Glomerular endothelial cell (primary cell): ENCODE results near the gene CASKIN2. TPM values are rescaled to one million over a fixed set of nuclear protein-coding genes. Genes with fewer than 3 reads are reported as not detected.

ENCODE experiments used
- DNase-seq: peaks from one replicate; pipeline ENCODE4 v3.0.0-alpha.2; 2011; ENCODE audit warnings: low read depth, low spot score; ENCODE audit errors: extremely low read depth
- total RNA-seq: library from RNA; depleted of rRNA; stranded (reverse); fragments of >200 nt; gene quantifications from 2 replicates; pipeline ENCODE4 v1.2.3, GENCODE V29; 2015

The CASKIN2 gene
- total RNA-seq, 1 donor from 2014 or later: 21.3 TPM

DNA sequence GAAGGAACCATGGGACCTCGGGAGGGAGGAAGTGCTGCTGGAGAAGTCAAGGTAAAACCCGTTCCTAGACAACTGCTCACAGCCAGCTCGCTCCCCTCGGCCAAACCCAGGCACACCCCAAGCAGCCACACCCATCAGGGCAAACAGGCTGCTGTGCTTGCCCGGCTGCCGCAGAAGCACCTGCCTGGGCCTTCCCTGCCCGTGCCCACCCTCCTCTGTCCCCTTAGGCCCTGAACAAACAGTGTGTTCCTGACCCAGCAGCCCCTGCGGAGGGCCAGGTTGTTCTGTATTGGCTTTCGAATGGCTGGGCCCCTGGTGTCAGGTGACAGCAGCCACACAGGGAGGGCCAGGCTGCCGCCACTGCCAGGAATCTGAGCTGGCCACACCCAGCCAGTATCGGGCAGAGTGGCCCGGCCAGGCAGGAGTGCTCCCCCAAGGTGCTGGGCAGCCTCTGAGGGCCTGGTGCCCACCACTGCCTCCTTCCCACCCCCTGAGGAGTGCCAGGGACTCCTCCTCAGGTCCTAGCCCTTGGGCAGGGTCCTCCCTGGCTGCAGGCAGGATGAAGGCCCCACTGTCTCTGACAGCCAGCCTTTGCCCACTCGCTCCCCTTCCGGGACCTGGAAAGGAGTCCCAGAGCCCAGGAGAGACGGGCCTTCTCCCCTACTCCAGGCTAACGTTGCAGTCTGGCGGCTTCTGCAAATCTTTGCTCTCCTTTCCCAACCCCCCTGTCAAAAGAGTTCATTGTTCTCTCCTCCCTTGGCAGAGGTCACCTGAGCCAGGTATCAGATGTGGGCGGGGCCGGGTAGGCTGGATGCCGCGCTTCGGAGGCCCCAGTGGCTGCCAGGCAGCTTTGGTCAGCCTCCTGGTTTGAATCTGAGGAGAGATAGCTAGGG is 34.2 kb upstream of the CASKIN2 start:
- no peak for DNase-seq

DNA sequence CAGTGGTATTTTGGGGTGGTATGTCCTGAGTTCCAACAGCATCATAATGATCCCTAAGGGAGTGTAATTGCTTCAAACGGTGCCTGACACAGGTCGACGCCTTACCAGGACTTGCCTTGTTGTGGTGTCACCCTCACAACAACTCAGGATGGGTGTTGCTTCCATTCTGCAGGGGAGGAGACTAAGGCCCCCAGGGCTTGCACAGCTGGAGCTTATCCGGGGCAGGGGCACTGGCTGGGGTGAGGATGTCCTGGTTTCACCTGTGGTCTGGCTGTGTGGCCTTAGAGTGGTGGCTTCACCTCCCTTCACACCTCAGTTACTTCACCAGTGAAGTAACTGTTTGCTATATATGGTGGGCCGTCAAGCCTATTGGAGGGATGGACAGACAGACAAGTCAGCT is 33.5 kb upstream of the CASKIN2 start:
- no peak for DNase-seq

DNA sequence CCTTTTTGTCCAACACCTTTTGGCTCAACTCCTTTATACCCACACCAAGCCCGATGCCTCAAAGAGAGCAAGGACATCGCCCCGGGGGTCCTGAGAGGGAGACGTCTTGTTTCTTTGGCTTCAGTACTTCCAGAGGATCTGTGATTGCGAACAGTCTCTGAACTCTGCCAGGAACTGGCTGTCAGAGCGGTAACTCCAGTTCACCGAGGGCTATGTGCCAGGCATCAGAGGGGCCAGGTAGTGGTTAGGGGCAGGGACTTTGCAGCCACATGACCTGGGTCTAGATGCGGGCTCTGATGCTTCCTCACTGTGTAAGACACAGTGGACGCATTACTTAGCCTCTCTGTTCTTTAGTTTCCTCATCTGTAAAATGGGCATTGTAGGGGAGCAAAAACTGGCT is 31.8 kb upstream of the CASKIN2 start:
- no peak for DNase-seq

DNA sequence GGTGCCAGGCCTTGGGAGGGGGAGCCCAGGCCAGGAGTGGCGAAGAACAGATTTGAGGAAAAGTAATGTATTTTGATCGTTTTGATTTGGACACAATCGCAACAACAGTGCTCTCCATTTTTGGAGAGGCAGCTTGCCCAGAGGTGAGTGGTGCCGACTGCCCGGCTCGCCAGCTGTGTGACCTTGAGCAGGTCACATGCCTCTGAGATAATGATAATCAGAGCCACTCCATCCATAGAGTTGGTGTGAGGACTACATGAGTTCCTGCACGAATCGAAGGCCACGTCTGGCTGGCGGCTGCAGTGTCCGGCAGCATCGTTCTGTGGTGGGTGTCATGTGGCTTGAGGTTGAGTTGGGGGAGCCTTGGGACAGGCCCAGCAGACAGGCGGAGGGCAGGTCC is 30.8 kb upstream of the CASKIN2 start:
- DNase-seq: no peak

DNA sequence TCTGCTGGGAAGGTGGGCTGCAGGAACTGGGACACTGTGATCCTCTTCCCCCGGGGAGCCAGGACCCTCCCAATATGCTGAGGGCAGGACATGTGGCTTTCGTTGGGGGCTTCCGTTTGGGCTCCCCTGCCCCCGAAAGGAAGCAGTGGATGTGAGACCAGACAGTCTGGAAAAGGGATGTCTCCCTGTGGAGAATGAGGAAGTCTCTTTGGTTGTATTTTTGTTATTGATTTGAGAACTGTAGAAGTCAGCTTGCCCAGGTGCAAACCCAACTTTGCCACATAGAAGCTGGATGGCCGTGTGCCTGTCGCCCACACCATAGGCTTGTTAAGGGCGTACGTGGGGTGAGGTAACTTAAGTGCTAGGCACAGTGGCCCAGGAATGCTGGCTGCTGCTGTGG is 28.9 kb upstream of the CASKIN2 start:
- DNase-seq: no peak

DNA sequence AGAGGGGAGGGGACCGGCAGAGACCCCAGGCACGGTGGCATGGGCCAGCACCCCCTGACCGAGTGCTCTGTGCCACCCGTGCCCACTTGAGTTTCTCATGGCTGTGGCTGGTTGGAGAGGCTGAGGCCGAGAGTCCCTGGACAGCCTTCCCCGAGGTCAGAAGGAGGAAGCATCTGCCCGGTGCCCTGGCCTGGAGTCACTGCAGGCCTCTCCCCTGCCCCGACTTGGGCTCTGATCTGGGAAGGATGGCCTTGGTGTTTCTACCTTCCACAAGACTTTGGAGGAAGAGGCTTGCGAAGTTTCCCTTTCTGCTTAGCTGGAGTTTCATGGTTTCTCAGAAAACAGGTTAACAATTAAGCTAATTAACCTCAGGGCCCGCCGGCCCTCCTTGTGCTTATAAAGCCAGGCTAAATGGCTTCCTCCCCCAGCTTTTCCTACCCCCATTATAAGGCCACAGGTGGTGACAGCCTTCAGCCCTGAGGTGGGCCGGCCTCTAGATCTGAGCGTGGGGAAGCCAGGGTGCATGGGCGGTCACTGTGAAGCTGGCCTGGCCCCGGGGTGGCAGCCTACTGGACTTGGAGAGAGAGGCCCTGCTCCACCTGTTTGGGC is 27.5 kb upstream of the CASKIN2 start:
- no peak for DNase-seq

DNA sequence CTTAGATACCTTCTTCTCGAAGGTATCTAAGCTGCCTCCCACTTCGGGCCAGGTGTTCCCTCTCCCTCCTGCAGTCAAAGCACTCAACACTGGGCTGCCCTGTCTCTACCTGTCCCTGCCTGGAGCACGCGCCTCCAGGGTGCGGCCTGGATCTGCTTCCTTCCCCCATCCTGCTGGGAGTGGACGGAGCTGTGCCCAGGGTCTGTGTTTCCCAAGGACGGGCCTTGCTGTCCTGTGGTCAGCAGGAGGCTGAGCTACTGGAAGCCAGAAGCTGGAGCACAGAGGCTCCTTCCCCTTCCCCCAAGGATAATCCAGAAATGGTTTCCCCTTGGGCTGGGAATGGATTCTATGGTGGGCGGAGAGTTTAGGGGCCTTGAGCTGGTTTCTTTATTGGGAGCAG is 26.9 kb upstream of the CASKIN2 start:
- DNase-seq: no peak

DNA sequence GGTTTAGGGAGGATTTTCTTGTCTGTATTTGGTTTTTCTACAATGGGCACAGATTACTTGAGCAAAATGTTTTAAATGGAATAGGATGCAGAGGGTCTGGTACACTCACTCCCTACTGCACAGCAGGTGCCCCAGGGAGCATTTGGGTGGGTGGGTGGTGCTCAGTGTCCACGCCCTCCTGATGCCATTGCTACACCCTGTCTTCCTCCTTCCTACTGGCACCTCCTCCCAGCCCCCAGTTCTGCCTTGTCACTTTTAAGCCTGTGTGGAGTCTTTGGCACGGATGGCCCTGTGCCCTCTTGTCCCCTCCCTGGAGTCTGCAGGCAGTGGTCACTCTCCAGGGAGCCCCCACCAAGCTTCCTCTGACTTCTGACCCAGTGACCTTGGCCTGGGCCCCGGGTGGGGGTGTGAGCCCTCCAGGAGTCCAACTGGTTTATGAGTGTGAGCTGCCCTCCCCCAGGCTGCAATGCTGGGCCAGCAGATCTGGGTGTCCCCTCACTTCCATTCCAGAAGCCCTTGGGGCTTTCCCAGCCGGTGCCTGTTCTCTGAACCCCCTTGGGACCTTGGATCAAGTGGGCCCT is 25.7 kb upstream of the CASKIN2 start:
- DNase-seq: no peak

DNA sequence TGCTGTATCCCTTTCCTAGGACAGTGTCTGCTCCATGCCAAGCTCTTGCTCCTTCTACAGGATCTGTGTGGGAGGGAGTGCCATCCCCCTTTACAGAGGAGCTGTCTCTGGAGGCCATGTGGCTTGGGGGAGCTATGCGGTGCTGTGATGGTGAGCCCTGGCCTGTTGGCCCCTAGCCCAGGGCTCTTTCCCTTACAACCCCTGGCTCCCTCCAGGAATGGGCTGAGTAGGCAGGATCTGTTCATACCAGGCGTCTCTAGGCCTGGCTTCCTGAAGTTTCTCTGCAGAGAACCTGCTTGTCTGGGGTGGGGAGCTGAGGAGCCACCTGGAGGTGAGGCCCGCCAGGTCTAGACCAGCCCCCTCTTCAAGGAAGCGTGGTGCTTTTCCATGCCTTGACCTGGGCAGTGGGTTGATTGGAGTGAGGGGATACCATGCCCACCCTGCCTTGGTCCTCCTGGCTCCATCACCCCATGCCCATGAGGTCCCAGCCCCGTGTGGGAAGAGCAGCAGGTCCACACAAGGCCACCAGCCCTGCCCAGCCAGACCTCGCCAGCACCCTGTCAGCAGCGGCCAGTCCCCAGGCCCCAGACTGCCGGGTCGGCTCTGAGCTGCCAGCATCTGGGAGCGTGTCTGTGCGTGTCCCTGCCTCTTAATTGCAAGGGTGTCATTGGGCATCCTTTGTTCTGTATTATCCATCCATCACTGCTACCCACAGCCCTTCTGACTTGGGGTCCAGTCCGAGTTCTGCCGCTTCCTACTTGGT is 24.8 kb upstream of the CASKIN2 start:
- DNase-seq: no peak

DNA sequence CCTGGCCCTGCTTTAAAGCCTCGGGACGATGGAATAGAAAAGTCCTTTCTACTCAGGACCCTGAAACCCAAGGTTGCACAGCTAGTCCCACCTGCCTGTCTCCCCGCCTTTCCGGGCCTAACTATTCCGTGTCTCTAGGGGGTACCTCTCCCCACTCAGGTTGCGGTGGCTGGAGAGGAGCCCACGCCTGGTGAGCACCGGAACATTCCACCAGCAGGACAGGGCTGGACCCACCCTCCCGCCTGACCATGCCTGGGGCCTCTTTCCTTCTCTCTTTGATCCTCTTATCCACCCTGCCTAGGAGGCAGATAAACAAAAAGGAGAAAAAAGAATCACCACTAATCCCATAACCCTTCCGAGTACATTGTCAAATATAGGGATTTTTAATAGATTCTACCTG is 21.0 kb upstream of the CASKIN2 start:
- DNase-seq: no peak

DNA sequence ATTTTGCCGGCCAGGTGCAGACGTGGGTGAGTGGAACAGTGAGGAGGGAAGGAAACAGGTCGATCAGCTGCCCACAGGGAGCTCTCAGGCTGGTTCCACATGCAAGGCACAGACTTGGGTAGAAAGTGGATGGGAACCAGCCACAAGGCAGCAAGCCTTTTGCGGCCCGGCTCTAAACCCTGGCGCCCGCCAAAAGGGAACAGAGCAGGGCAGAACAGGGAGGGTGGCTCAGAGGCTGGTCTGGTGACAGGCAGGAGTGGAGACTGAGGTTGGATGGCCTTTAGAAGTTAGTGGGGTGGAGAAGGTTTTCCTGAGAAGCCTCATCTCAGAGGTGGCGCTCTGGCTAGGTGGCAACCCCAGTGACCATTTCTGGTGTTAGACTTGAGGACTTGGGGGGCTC is 20.5 kb upstream of the CASKIN2 start:
- no peak for DNase-seq

DNA sequence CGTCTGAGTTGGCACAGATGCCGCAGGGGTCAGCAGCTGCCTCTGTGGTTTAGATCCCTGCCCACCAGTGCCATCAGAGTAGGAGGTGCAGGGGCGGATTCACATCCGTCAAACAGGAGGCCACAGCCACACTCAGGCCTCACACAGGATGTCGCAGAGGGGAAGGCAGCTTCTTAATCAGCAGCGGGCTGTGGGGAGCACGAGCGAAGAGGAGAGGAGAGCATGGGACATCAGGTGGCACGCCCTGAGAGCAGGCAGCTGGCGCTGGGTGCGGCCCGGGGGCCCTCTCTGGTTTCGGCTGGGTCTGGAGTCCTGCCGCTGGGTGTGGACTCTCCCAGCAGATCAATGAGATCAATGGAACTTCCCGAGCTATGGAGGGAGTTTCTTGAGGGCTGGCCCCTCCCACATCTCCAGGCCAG is 19.8 kb upstream of the CASKIN2 start:
- no peak for DNase-seq

DNA sequence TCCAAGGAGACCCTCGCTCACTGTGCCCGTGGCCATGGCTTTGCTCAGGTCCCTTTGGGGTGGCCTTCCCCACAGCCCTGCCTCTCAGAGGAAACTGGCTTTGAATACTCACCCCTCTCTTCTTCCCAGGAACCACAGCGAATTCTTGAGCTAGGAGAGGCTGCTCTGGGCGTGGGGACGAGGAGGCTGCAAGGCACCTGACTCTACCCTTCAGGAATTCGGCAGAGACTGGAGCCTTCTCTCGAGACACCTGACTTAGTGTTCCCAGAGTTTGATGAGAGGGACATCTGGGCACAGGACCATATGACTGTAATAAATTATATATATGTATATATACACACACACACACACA is 16.4 kb upstream of the CASKIN2 start:
- DNase-seq: no peak

DNA sequence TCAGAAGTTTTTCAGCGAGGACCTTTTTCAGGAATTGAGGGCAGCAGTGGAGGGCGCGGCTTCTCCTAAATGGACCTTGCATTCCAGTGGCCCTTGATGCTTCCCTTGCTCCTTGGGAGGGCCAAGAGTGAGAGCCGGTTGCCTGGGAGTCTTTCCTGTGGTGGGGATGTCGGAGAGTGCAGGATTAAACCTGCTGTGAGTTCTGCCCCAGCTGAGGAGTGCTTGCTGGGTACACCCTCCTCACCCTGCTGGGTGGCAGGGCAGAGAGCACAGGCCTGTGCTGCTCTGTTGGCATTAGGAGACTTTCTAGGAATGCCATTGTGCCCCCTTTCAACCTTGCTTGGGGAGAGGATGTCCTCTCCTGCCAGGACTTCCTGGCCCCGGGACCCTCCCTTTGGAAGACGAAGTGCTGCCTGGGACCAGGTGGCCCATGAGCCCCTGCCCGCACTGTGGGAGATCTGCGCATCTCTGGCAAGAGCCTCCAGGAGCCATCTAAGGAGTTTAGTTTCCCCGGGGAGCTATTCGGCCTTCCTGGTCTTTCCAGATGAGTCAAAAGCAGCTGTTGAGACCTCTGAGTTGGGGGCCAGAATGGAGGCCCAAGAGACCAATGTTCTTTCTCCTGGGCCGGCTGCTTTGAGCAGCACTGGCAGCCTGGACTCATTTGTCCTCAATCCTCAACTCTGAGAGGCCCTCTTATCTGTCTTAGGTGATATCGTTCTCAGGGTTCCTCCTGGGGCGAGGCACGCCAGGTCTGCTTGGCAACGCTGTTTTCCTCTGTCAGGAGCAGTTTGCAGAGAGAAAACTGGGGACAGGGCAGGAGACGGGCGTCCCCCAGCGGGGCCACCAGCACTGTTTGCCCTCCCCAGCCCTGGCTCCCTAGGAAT is 15.7 kb upstream of the CASKIN2 start:
- DNase-seq: no peak

DNA sequence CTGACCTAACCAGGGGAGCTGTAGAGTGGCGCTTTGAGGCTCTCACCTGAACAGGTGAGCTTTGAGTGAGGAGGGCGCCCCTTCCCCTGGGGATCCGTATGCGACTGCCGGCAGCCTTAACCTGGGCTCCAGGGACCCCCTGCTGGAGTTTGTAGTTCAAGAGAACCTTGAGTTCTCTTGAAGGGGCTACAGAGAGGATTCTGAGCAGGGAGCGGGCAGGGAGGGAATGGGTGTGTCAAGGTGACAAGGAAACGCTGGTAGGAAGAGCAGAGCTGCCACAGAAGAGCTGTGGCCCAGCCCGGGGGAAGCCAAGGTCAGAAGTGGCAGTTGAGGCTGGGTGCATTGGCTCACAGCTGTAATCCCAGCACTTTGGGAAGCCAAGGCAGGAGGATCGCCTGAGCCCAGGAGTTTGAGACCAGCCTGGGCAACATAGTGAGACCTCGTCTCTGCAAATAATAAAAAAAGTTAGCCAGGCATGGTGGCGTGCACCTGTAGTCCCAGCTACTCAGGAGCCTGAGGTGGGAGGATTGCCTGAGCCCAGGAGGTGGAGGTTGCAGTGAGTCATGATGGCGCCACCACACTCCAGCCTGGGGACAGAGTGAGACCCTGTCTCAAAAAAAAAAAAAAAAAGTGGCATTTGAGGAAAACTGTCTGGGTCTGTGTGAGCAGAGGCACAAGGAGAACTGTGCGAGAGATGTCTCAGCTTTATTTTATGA is 11.4 kb upstream of the CASKIN2 start:
- no peak for DNase-seq

DNA sequence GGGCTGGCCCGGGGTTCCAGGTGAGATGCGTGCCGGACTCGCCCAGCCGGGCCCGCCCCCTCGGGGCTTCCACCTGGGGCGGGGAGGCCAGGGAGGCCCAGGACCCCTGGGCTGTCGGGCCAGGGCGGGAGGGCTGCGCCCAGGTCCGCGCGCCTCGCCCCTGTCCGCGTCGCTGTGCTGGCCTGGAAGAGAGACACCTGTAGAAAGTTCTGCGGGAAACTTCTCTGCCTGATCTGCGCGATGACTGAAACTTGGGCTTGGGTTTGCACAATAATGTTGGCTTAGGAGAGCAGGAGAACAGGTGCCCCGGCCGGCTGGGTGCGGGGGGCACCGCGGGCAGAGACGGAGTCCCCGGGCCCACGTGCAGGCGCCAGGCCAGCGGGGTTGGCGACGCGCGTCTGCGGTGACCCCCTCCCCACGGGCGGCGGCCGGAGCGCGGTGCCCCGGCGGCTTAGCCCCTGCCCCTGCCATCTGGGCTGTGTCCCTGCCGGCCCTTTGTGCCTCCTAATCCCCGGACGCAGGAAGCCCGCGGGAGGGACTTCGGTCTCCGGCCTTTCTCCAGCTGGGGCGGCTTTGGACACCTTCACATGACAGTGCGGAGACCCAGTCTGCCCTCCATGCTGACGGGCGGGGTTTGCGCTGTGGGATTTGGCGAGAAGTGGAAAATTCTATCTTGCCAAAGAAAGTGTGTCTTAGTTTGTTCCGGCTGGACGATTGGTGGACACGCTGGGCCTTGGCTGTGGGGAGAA is 10.6 kb upstream of the CASKIN2 start:
- DNase-seq: no peak

DNA sequence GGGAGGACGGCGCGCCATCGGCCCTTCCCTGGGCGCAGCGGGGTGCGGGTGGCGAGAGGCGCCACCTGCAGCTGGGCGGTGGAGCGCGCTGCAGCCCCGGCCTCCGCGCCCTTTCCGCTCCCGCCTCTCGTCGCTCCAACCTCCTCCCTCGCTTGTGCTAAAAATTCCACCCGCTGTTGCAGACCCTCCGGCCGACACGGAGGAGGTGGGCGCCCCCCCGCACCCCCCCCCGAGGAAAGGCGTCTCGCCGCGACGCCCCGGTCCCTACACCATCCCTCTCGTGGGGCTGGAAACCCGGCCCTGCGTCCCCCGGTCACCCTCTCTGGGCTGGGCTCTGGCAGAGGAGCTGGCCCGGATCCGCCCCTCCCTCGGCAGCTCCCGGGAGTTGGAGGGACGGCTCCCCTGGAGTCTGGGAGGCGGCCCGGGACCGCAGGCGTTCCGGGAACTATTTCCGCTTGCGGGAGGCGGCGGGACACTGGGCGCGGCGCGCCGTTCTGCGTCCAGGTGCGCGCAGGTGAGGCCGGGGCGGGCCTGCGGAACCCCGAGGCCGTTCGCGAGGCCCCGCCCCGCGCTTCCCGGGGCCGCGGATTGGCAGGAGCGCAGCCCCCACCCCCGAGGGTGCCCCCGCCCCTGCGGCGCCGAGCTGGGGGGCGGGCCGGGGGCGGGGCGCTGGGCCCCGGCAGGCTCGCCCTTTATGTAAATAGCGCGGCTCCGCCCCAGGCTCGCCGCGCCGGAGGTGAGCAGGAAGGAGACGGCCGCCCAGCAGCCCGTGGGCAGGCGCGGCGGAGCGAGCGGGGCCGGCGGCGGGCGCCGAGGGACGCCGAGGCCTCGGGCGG is 9.9 kb upstream of the CASKIN2 start, which contains the start of gene LLGL2:
Gene LLGL2 (plus strand): TSS at position 728 of the 836 bp plus-strand sequence. CDS start 17,730 bp downstream, outside the sequence.
- no peak for DNase-seq
